GM12878 (cell line): Measurements from ENCODE around the gene SECTM1. TPM values are rescaled to one million over a fixed set of nuclear protein-coding genes. Genes with fewer than 3 reads are reported as not detected.

Experiments
- BCL11A ChIP-seq: IDR thresholded peaks from 2 replicates; pipeline ENCODE4 v1.6.1; 2011; ENCODE audit warnings: low read depth, low read length
- CREB1 ChIP-seq: IDR thresholded peaks from 2 replicates; pipeline ENCODE4 v1.6.1; 2012; ENCODE audit warnings: low read depth, mild to moderate bottlenecking, inconsistent platforms
- ESRRA ChIP-seq: IDR thresholded peaks from 2 replicates; pipeline ENCODE4 v1.6.1; 2012; ENCODE audit warnings: mild to moderate bottlenecking, low read length, improper control_type of control experiment
- GATAD2B ChIP-seq: fragments of 450-650 bp; conservative IDR thresholded peaks from 2 replicates; pipeline ENCODE4 v1.6.1; 2017; ENCODE audit warnings: low read depth, mild to moderate bottlenecking, moderate library complexity
- HDAC2 ChIP-seq: fragments of 200-600 bp; sonication (generic); IDR thresholded peaks from 2 replicates; pipeline ENCODE4 v1.6.1; 2017
- IRF4 ChIP-seq: IDR thresholded peaks from 2 replicates; pipeline ENCODE4 v1.6.1; 2011; ENCODE audit warnings: low read depth, low read length
- IRF5 ChIP-seq: fragments of 450-650 bp; IDR thresholded peaks from 2 replicates; pipeline ENCODE4 v1.6.1; 2017; ENCODE audit warnings: borderline replicate concordance
- KLF5 ChIP-seq: fragments of 450-650 bp; IDR thresholded peaks from 2 replicates; pipeline ENCODE4 v1.6.1; 2014; ENCODE audit warnings: mild to moderate bottlenecking; ENCODE audit not compliant: partially characterized antibody
- MYB ChIP-seq: fragments of 150-350 bp; IDR thresholded peaks from 2 replicates; pipeline ENCODE4 v1.6.1; 2014; ENCODE audit warnings: mild to moderate bottlenecking, low read depth, low read length, borderline replicate concordance
- PBX3 ChIP-seq: IDR thresholded peaks from 2 replicates; pipeline ENCODE4 v1.6.1; 2011; ENCODE audit warnings: mild to moderate bottlenecking, low read depth, low read length, moderate library complexity; ENCODE audit not compliant: insufficient replicate concordance
- SIN3A ChIP-seq: IDR thresholded peaks from 2 replicates; pipeline ENCODE4 v1.6.1; 2012; ENCODE audit warnings: low read depth, low read length, improper control_type of control experiment
- ZNF592 ChIP-seq: fragments of 450-650 bp; IDR thresholded peaks from 2 replicates; pipeline ENCODE4 v1.6.1; 2017; ENCODE audit warnings: mild to moderate bottlenecking, moderate library complexity
- ZZZ3 ChIP-seq: IDR thresholded peaks from 2 replicates; pipeline ENCODE4 v1.6.1; 2011; ENCODE audit warnings: low read depth; ENCODE audit not compliant: control insufficient read depth, insufficient read length
- polyA plus RNA-seq, 11 experiments: library from polyadenylated mRNA; depleted of rRNA in 4 of 11; unstranded in 6 of 11; stranded (reverse) in 5 of 11; fragments of >200 nt; fragmentation: Nextera tagmentation in 4 of 11; fragmentation: Illumina TruSeq in 1 of 11; extraction: Ambion mirVana in 4 of 11; extraction: Trizol in 1 of 11; gene quantifications; 1 replicate in 1 of 11; 2 replicates in 10 of 11; pipeline versions ENCODE4 v1.2.1 to v1.2.3, GENCODE V29; 2011 to 2016; ENCODE audit warnings: inconsistent platforms in 2 of 11, missing spikeins in 2 of 11, low read depth in 1 of 11
- total RNA-seq, 4 experiments: library from RNA; depleted of rRNA in 3 of 4; stranded (reverse); fragments of >200 nt in 3 of 4; fragmentation: Illumina TruSeq in 1 of 4; extraction: Trizol in 1 of 4; gene quantifications; 2 replicates each; pipeline versions ENCODE4 v1.2.1 to v1.2.3, GENCODE V29; 2013 to 2021
- TF ChIP-seq, protein P1 (sequence below): fragments of 450-650 bp; IDR thresholded peaks from 2 replicates; pipeline ENCODE4 v1.6.1; 2017; ENCODE audit warnings: mild to moderate bottlenecking
- TF ChIP-seq, protein P2 (sequence below): fragments of 450-650 bp; IDR thresholded peaks from 2 replicates; pipeline ENCODE4 v1.6.1; 2017; ENCODE audit warnings: low read depth, mild to moderate bottlenecking, moderate library complexity
- TF ChIP-seq, protein P3 (sequence below): fragments of 450-650 bp; IDR thresholded peaks from 2 replicates; pipeline ENCODE4 v1.6.1; 2016; ENCODE audit warnings: mild to moderate bottlenecking
- TF ChIP-seq, protein P4 (sequence below): fragments of 450-650 bp; IDR thresholded peaks from 2 replicates; pipeline ENCODE4 v1.6.1; 2014; ENCODE audit warnings: mild to moderate bottlenecking

Gene SECTM1
- total and polyA plus RNA-seq, 10 of the 15 experiments (the other 5 are each of a cell fraction or from before 2014, with no cell fraction given): 0.10 to 0.13 (median 0.12) TPM; not detected in 7

DNA sequence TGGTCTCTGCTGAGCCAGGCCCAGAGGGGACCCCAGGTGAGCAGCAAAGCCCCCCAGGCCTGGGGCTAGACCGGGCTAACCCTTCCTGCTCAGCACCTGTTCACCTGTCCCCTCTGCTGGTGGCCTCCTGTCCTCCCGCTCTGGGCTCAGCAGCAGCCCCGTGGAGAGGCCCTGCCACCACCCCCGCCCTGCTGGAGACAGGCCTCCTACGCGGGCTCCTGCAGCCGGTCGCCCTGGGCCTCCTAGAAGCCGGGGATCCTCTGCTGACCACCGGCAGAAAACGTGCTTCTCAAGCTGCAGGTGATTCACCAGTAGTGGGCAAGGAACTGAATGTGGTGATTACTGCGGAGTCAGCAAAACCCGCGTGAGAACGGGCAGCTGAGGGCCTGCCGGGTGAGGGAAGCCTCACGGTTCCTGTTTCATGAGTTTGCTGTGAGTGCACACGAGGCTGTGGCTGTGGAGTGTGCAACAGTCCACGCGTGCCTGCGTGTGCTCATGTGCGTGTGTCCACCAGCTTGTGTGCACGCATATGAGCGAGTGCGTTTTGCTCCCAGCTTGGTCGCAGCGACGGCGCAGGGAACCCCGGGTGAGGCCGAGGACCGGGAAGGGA is 792 bp downstream of the SECTM1 start (continued):
- TF ChIP-seq, protein P1, sequence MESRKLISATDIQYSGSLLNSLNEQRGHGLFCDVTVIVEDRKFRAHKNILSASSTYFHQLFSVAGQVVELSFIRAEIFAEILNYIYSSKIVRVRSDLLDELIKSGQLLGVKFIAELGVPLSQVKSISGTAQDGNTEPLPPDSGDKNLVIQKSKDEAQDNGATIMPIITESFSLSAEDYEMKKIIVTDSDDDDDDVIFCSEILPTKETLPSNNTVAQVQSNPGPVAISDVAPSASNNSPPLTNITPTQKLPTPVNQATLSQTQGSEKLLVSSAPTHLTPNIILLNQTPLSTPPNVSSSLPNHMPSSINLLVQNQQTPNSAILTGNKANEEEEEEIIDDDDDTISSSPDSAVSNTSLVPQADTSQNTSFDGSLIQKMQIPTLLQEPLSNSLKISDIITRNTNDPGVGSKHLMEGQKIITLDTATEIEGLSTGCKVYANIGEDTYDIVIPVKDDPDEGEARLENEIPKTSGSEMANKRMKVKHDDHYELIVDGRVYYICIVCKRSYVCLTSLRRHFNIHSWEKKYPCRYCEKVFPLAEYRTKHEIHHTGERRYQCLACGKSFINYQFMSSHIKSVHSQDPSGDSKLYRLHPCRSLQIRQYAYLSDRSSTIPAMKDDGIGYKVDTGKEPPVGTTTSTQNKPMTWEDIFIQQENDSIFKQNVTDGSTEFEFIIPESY: no peak
- TF ChIP-seq IRF5 (no peak), PBX3 (no peak), IRF4 (no peak), HDAC2 (no peak), CREB1 (no peak), BCL11A (no peak), ESRRA (no peak), SIN3A (no peak), MYB (no peak), GATAD2B (peak; percentile 77; the same call in 1 of the 2 replicates), KLF5 (no peak), ZNF592 (no peak), ZZZ3 (no peak)
- TF ChIP-seq, protein P2, sequence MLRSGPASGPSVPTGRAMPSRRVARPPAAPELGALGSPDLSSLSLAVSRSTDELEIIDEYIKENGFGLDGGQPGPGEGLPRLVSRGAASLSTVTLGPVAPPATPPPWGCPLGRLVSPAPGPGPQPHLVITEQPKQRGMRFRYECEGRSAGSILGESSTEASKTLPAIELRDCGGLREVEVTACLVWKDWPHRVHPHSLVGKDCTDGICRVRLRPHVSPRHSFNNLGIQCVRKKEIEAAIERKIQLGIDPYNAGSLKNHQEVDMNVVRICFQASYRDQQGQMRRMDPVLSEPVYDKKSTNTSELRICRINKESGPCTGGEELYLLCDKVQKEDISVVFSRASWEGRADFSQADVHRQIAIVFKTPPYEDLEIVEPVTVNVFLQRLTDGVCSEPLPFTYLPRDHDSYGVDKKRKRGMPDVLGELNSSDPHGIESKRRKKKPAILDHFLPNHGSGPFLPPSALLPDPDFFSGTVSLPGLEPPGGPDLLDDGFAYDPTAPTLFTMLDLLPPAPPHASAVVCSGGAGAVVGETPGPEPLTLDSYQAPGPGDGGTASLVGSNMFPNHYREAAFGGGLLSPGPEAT: no peak
- TF ChIP-seq, protein P3, sequence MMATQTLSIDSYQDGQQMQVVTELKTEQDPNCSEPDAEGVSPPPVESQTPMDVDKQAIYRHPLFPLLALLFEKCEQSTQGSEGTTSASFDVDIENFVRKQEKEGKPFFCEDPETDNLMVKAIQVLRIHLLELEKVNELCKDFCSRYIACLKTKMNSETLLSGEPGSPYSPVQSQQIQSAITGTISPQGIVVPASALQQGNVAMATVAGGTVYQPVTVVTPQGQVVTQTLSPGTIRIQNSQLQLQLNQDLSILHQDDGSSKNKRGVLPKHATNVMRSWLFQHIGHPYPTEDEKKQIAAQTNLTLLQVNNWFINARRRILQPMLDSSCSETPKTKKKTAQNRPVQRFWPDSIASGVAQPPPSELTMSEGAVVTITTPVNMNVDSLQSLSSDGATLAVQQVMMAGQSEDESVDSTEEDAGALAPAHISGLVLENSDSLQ: peak; percentile 19; the same call in 1 of the 2 replicates
- TF ChIP-seq, protein P4, sequence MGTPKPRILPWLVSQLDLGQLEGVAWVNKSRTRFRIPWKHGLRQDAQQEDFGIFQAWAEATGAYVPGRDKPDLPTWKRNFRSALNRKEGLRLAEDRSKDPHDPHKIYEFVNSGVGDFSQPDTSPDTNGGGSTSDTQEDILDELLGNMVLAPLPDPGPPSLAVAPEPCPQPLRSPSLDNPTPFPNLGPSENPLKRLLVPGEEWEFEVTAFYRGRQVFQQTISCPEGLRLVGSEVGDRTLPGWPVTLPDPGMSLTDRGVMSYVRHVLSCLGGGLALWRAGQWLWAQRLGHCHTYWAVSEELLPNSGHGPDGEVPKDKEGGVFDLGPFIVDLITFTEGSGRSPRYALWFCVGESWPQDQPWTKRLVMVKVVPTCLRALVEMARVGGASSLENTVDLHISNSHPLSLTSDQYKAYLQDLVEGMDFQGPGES: no peak
